Thymus (tissue), 11 donors: ENCODE results near the gene RPL7L1. TPM values are rescaled to one million over a fixed set of nuclear protein-coding genes. Genes with fewer than 3 reads are reported as not detected.

ENCODE experiments used
- DNase-seq, 9 donors: peaks; one replicate each; pipeline ENCODE4 v3.0.0-alpha.2; 2013; ENCODE audit warnings: low spot score in 9 of 9, low read depth in 6 of 9, missing footprints in 1 of 9
- H3K27ac ChIP-seq, 2 donors: one replicate each; pipeline ENCODE4 v1.5.1; 2013; ENCODE audit warnings: control low read depth in 1 of 2, low read depth in 1 of 2, low read length in 1 of 2, mild to moderate bottlenecking in 1 of 2, moderate library complexity in 1 of 2
- H3K27me3 ChIP-seq, 2 donors: one replicate each; pipeline ENCODE4 v1.5.1; 2013; ENCODE audit warnings: low read length in 1 of 2; ENCODE audit not compliant: control insufficient read depth in 2 of 2, insufficient read depth in 1 of 2
- H3K36me3 ChIP-seq, 2 donors: one replicate each; pipeline ENCODE4 v1.5.1; 2013; ENCODE audit warnings: low read length in 1 of 2, mild to moderate bottlenecking in 1 of 2, moderate library complexity in 1 of 2; ENCODE audit not compliant: control insufficient read depth in 2 of 2, insufficient read depth in 2 of 2
- H3K4me1 ChIP-seq, 2 donors: one replicate each; pipeline ENCODE4 v1.5.1; 2013; ENCODE audit warnings: low read length in 2 of 2; ENCODE audit not compliant: control insufficient read depth in 2 of 2, insufficient read depth in 2 of 2
- H3K4me3 ChIP-seq, 2 donors: one replicate each; pipeline ENCODE4 v1.5.1; 2013; ENCODE audit warnings: low read length in 2 of 2, control low read depth in 1 of 2, mild to moderate bottlenecking in 1 of 2
- H3K9me3 ChIP-seq, 2 donors: one replicate each; pipeline ENCODE4 v1.5.1; 2013; ENCODE audit warnings: low read length in 1 of 2, mild to moderate bottlenecking in 1 of 2; ENCODE audit not compliant: control insufficient read depth in 2 of 2, insufficient read depth in 1 of 2
- WGBS: extraction: QIAGEN DNeasy Blood & Tissue Kit; methylation state at CpG from one replicate; pipeline ENCODE4 v1.1.7; 2013; 5-methylcytosine and 5-hydroxymethylcytosine counted together
- polyA plus RNA-seq: library from polyadenylated mRNA; stranded (reverse); fragments of 200-250 nt; gene quantifications from one replicate; pipeline ENCODE4 v1.2.3, GENCODE V29; 2013
- total RNA-seq: library from RNA; stranded (reverse); fragments of 120-200 nt; gene quantifications from one replicate; pipeline ENCODE4 v1.2.4, GENCODE V29; 2013
- donor health status: healthy.

The RPL7L1 gene
- total and polyA plus RNA-seq, 2 donors: 59.5 to 77.1 TPM

GRCh38 chr6:42933205-42933604 lies 53.8 kb downstream of the RPL7L1 start:
- Histone ChIP-seq H3K36me3 (peaks cover 40 to 65% of the 10 kb centered on the region in 2 donors), H3K27ac (no peak overlapping the region), H3K4me1 (peaks cover 23 to 49% of the 10 kb centered on the region in 2 donors), H3K27me3 (no peaks in the 10 kb centered on the region), H3K4me3 (no peak overlapping the region), H3K9me3 (peaks cover 0 to 6% of the 10 kb centered on the region in 2 donors)
- 58% methylated on average over 3 of the region's 3 CpGs for WGBS
- DNase-seq: no peak

- no peak overlapping the region for H3K27ac ChIP-seq
- no peaks in the 10 kb centered on the region for H3K9me3 ChIP-seq
- no peak overlapping the region for H3K4me3 ChIP-seq
- no peak for DNase-seq
- peaks cover 61 to 85% of the 10 kb centered on the region in 2 donors for H3K36me3 ChIP-seq
- peaks cover 21 to 41% of the 10 kb centered on the region in 2 donors for H3K4me1 ChIP-seq
- WGBS: 54% methylated on average over 7 of the region's 7 CpGs
- H3K27me3 ChIP-seq: no peaks in the 10 kb centered on the region
These were observed 55.9 kb downstream of the RPL7L1 start for GRCh38 chr6:42935322-42935721.

DNA sequence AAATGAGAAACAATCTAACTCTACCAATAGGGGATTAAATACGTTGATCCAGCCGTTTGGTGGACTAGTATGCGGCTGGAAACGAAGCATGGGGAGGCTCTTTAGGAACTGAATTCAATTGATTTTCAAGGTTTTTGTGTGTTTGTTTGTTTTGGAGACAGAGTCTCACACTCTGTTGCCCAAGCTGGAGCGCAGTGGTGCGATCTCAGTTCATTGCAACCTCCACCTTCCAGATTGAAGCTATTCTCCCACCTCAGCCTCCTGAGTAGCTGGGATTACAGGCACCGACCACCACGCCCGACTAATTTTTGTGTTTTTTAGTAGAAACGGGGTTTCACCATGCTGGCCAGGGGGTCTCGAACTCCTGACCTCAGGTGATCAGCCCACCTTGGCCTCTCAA lies 57.0 kb downstream of the RPL7L1 start:
- no peak overlapping the region for H3K27ac ChIP-seq
- H3K36me3 ChIP-seq: peaks cover 69 to 90% of the 10 kb centered on the region in 2 donors
- no peak for DNase-seq
- H3K9me3 ChIP-seq: no peaks in the 10 kb centered on the region
- 95% methylated on average over 11 of the region's 11 CpGs for WGBS
- peaks cover 13 to 30% of the 10 kb centered on the region in 2 donors for H3K4me1 ChIP-seq
- no peak overlapping the region for H3K4me3 ChIP-seq
- no peaks in the 10 kb centered on the region for H3K27me3 ChIP-seq

GRCh38 chr6:42937548-42938427 lies 58.4 kb downstream of the RPL7L1 start:
- Histone ChIP-seq H3K9me3 (no peaks in the 10 kb centered on the region), H3K27me3 (no peaks in the 10 kb centered on the region), H3K4me3 (no peak overlapping the region), H3K36me3 (peaks cover 81 to 94% of the 10 kb centered on the region in 2 donors), H3K27ac (no peak overlapping the region), H3K4me1 (peaks cover 2 to 16% of the 10 kb centered on the region in 2 donors)
- DNase-seq: no peak
- 96% methylated on average over 13 of the region's 13 CpGs for WGBS

GRCh38 chr6:42938428-42938796 lies 59.0 kb downstream of the RPL7L1 start:
- Histone ChIP-seq H3K36me3 (peaks cover 85 to 94% of the 10 kb centered on the region in 2 donors), H3K4me1 (peaks cover 0 to 11% of the 10 kb centered on the region in 2 donors), H3K27me3 (no peaks in the 10 kb centered on the region), H3K4me3 (no peak overlapping the region), H3K9me3 (no peaks in the 10 kb centered on the region), H3K27ac (no peak overlapping the region)
- no peak for DNase-seq
- 99% methylated on average over 5 of the region's 5 CpGs for WGBS

- Histone ChIP-seq H3K9me3 (no peaks in the 10 kb centered on the region), H3K27me3 (no peaks in the 10 kb centered on the region), H3K4me3 (no peak overlapping the region), H3K4me1 (peaks cover 0 to 10% of the 10 kb centered on the region in 2 donors), H3K27ac (no peak overlapping the region), H3K36me3 (peaks cover 89 to 95% of the 10 kb centered on the region in 2 donors)
- no peak for DNase-seq
- WGBS: 98% methylated on average over 9 of the region's 9 CpGs
These were observed 59.8 kb downstream of the RPL7L1 start for GRCh38 chr6:42938987-42939809.

Other genes starting within 250 kb of the RPL7L1 start
- 0.57 TPM for gene PRPH2, start 157.0 kb upstream of the RPL7L1 start, total RNA-seq
- 0.39 TPM for gene PRPH2, start 157.0 kb upstream of the RPL7L1 start, polyA plus RNA-seq
- gene TBCC, start 133.5 kb upstream of the RPL7L1 start, total RNA-seq: 31.2 TPM
- 64.5 TPM for gene TBCC, start 133.5 kb upstream of the RPL7L1 start, polyA plus RNA-seq
- 6.4 TPM for gene BICRAL, start 97.6 kb upstream of the RPL7L1 start, total RNA-seq
- 6.7 TPM for gene BICRAL, start 97.6 kb upstream of the RPL7L1 start, polyA plus RNA-seq
- gene PTCRA, start 36.4 kb downstream of the RPL7L1 start, total RNA-seq: 145 TPM
- gene PTCRA, start 36.4 kb downstream of the RPL7L1 start, polyA plus RNA-seq: 13.4 TPM
- gene CNPY3, start 49.9 kb downstream of the RPL7L1 start, total RNA-seq: 62.6 TPM
- gene CNPY3, start 49.9 kb downstream of the RPL7L1 start, polyA plus RNA-seq: 59.3 TPM
- 3.0 TPM for gene GNMT, start 81.1 kb downstream of the RPL7L1 start, total RNA-seq
- 2.6 TPM for gene GNMT, start 81.1 kb downstream of the RPL7L1 start, polyA plus RNA-seq
- gene PEX6, start 99.6 kb downstream of the RPL7L1 start, total RNA-seq: 14.6 TPM
- 16.6 TPM for gene PEX6, start 99.6 kb downstream of the RPL7L1 start, polyA plus RNA-seq
- gene PPP2R5D, start 105.0 kb downstream of the RPL7L1 start, total RNA-seq: 45.8 TPM
- 25.0 TPM for gene PPP2R5D, start 105.0 kb downstream of the RPL7L1 start, polyA plus RNA-seq
- gene MEA1, start 134.3 kb downstream of the RPL7L1 start, total RNA-seq: 101 TPM
- gene MEA1, start 134.3 kb downstream of the RPL7L1 start, polyA plus RNA-seq: 72.3 TPM
- 73.8 TPM for gene KLHDC3, start 134.6 kb downstream of the RPL7L1 start, total RNA-seq
- 87.0 TPM for gene KLHDC3, start 134.6 kb downstream of the RPL7L1 start, polyA plus RNA-seq
- 64.6 TPM for gene RRP36, start 142.0 kb downstream of the RPL7L1 start, total RNA-seq
- gene RRP36, start 142.0 kb downstream of the RPL7L1 start, polyA plus RNA-seq: 50.1 TPM
- gene CUL7, start 174.2 kb downstream of the RPL7L1 start, total RNA-seq: 9.4 TPM
- gene CUL7, start 174.2 kb downstream of the RPL7L1 start, polyA plus RNA-seq: 5.5 TPM
- gene MRPL2, start 179.8 kb downstream of the RPL7L1 start, total RNA-seq: 28.0 TPM
- gene MRPL2, start 179.8 kb downstream of the RPL7L1 start, polyA plus RNA-seq: 49.9 TPM
- 20.3 TPM for gene KLC4, start 180.0 kb downstream of the RPL7L1 start, total RNA-seq
- 27.1 TPM for gene KLC4, start 180.0 kb downstream of the RPL7L1 start, polyA plus RNA-seq
- gene PTK7, start 196.7 kb downstream of the RPL7L1 start, total RNA-seq: 48.1 TPM
- gene PTK7, start 196.7 kb downstream of the RPL7L1 start, polyA plus RNA-seq: 101 TPM